SU-DHL-6 (cell line): ENCODE results near the gene PHOSPHO2.

Experiments used
- H2AFZ ChIP-seq: fragments of 200-600 bp; sonication (generic); 2 replicates; pipeline ENCODE4 v1.6.1; 2014; ENCODE audit warnings: low read depth, mild to moderate bottlenecking, moderate library complexity, mixed read lengths, antibody characterized with exemption, low read length; ENCODE audit not compliant: severe bottlenecking
- H3F3A ChIP-seq: fragments of 200-600 bp; shearing (Covaris generic); 2 replicates; pipeline ENCODE4 v1.6.0; 2016; ENCODE audit warnings: antibody characterized with exemption, mild to moderate bottlenecking; ENCODE audit not compliant: insufficient read depth
- H3K27ac ChIP-seq: fragments of 200-600 bp; sonication (generic); 2 replicates; pipeline ENCODE4 v1.5.1; 2016; ENCODE audit warnings: low read depth, mild to moderate bottlenecking, low read length, moderate library complexity, mixed read lengths
- H3K27me3 ChIP-seq: fragments of 200-600 bp; sonication (generic), shearing (Covaris generic); 2 replicates; pipeline ENCODE4 v1.6.0; 2014; ENCODE audit warnings: mild to moderate bottlenecking, low read length
- H3K36me3 ChIP-seq: fragments of 200-600 bp; sonication (generic); 2 replicates; pipeline ENCODE4 v1.6.1; 2014; ENCODE audit warnings: mild to moderate bottlenecking, low read length, mixed read lengths
- H3K4me2 ChIP-seq: fragments of 300-600, 200-600 bp; shearing (Covaris generic), sonication (generic); 2 replicates; pipeline ENCODE4 v1.6.0; 2014; ENCODE audit warnings: low read length, low read depth, mild to moderate bottlenecking; ENCODE audit not compliant: poor library complexity, severe bottlenecking
- H3K4me3 ChIP-seq: fragments of 200-600 bp; sonication (generic); 2 replicates; pipeline ENCODE4 v1.5.1; 2014; ENCODE audit warnings: antibody characterized with exemption, low read length, mild to moderate bottlenecking, mixed read lengths; ENCODE audit not compliant: insufficient read depth, poor library complexity, severe bottlenecking
- H3K79me2 ChIP-seq: fragments of 200-600 bp; sonication (generic); 2 replicates; pipeline ENCODE4 v1.6.1; 2014; ENCODE audit warnings: mild to moderate bottlenecking, low read length, moderate library complexity; ENCODE audit not compliant: insufficient read depth
- H3K9ac ChIP-seq: fragments of 200-600 bp; sonication (generic); 2 replicates; pipeline ENCODE4 v1.7.0; 2014; ENCODE audit warnings: mild to moderate bottlenecking, low read length
- H3K9me2 ChIP-seq: fragments of 200-600 bp; sonication (generic); replicated peaks from 2 replicates; pipeline ENCODE4 v1.6.1; 2014; ENCODE audit warnings: low read length; ENCODE audit not compliant: insufficient read depth
- H3K9me3 ChIP-seq: fragments of 200-600 bp; sonication (generic); 2 replicates; pipeline ENCODE4 v1.6.1; 2014; ENCODE audit warnings: low read length, mixed read lengths; ENCODE audit not compliant: insufficient read depth
- H4K20me1 ChIP-seq: fragments of 200-600 bp; sonication (generic); 2 replicates; pipeline ENCODE4 v1.6.1; 2014; ENCODE audit warnings: low read depth, mild to moderate bottlenecking, antibody characterized with exemption, low read length, moderate library complexity, mixed read lengths
- CTCF ChIP-seq: fragments of 200-600 bp; sonication (generic); IDR thresholded peaks from one replicate; pipeline ENCODE4 v1.5.1; 2017; ENCODE audit warnings: antibody characterized with exemption, mild to moderate bottlenecking, low read length, moderate library complexity; ENCODE audit not compliant: insufficient read depth, poor library complexity, severe bottlenecking
- EZH2phosphoT487 ChIP-seq: fragments of 200-600 bp; sonication (generic), shearing (Covaris generic); conservative IDR thresholded peaks from 2 replicates; pipeline ENCODE4 v1.6.1; 2018; ENCODE audit warnings: mild to moderate bottlenecking, antibody characterized with exemption, low read length, moderate library complexity, mixed read lengths

PHOSPHO2 gene

GRCh38 chr2:169713331-169713730 lies 19.1 kb downstream of the PHOSPHO2 start:
- Histone ChIP-seq H2AFZ (no peak overlapping the region), H3K9me3 (no peaks in the 10 kb centered on the region), H3K9me2 (no peaks in the 10 kb centered on the region), H3K27ac (no peak overlapping the region), H3F3A (no peaks in the 10 kb centered on the region), H4K20me1 (no peaks in the 10 kb centered on the region), H3K4me3 (no peak overlapping the region), H3K4me2 (no peak overlapping the region), H3K9ac (no peak overlapping the region), H3K36me3 (no peaks in the 10 kb centered on the region), H3K79me2 (no peaks in the 10 kb centered on the region), H3K27me3 (no peaks in the 10 kb centered on the region)
- TF ChIP-seq CTCF, result no peak

GRCh38 chr2:169714699-169715098 lies 20.4 kb downstream of the PHOSPHO2 start:
- no peaks in the 10 kb centered on the region for H4K20me1 ChIP-seq
- H3K27me3 ChIP-seq, result no peaks in the 10 kb centered on the region
- H2AFZ ChIP-seq, result no peak overlapping the region
- no peak overlapping the region for H3K9ac ChIP-seq
- no peaks in the 10 kb centered on the region for H3K9me2 ChIP-seq
- no peaks in the 10 kb centered on the region for H3K9me3 ChIP-seq
- no peaks in the 10 kb centered on the region for H3F3A ChIP-seq
- H3K36me3 ChIP-seq, result no peaks in the 10 kb centered on the region
- H3K4me3 ChIP-seq, result no peak overlapping the region
- TF ChIP-seq CTCF, result no peak
- no peak for TF ChIP-seq EZH2phosphoT487
- no peak overlapping the region for H3K4me2 ChIP-seq
- no peak overlapping the region for H3K27ac ChIP-seq
- H3K79me2 ChIP-seq, result no peaks in the 10 kb centered on the region

- Histone ChIP-seq H4K20me1 (no peaks in the 10 kb centered on the region), H3K4me2 (no peak overlapping the region), H3K36me3 (no peaks in the 10 kb centered on the region), H3K27me3 (no peaks in the 10 kb centered on the region), H3K9ac (no peak overlapping the region), H3F3A (no peaks in the 10 kb centered on the region), H3K4me3 (no peak overlapping the region), H3K9me3 (no peaks in the 10 kb centered on the region), H3K79me2 (no peaks in the 10 kb centered on the region), H3K27ac (no peak overlapping the region), H2AFZ (no peak overlapping the region), H3K9me2 (no peaks in the 10 kb centered on the region)
- TF ChIP-seq CTCF, result no peak
- TF ChIP-seq EZH2phosphoT487, result no peak
Measured at GRCh38 chr2:169715379-169716237, 21.3 kb downstream of the PHOSPHO2 start.
